ENCODE data around the gene ACTR8. TPM values are rescaled to one million over a fixed set of nuclear protein-coding genes. Genes with fewer than 3 reads are reported as not detected.

ACTR8 gene
- polyA plus RNA-seq, 4 donors: 33.9 to 44.9 (median 40.8) TPM

DNA sequence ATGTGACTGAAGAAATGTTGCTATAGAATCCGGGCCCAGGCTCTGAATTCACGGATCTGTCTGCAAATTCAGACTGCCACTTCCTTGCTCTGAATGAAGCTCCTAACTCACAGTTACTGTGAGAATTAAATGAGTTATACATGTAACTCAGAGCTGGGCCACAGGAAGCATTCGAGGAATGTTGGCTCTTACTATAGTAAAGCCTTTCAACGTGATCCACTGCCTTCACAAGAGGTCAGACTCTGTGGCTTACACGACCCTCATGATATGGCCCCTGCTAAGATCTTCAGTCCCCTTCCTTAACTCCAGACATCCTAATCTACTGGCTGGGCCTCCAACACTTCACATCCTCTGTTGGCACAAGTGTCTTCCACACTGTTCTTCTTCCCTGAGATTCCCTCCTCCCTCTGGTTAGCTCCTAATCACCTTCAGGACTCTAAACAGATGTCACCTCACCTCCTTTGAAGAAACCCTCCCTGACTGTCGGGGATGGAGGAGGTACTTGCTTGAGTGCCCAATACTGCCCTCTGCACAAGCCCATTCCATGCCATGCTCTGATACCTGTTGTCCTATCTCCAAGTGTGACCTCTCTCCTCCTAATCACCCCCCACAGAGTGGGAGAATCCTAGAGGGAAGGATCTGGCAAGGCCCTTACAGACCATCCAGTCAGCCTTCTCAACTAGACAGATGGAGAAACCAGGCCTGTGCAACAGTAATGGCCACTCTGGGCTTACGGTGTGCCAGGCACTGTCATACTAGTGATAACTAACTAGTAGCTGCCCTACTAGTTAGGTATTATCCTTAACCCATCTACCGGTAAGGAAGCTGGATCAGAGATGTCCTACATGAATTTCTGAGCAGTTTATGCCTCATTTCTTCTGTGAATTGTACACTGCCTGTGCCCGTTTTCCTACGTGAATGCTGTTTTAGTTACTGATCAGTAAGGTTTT is 1.3 kb downstream of the ACTR8 start:
- no peak for DNase-seq (ENCODE audit: low read depth in 4 of 4, low spot score in 3 of 4)

DNA sequence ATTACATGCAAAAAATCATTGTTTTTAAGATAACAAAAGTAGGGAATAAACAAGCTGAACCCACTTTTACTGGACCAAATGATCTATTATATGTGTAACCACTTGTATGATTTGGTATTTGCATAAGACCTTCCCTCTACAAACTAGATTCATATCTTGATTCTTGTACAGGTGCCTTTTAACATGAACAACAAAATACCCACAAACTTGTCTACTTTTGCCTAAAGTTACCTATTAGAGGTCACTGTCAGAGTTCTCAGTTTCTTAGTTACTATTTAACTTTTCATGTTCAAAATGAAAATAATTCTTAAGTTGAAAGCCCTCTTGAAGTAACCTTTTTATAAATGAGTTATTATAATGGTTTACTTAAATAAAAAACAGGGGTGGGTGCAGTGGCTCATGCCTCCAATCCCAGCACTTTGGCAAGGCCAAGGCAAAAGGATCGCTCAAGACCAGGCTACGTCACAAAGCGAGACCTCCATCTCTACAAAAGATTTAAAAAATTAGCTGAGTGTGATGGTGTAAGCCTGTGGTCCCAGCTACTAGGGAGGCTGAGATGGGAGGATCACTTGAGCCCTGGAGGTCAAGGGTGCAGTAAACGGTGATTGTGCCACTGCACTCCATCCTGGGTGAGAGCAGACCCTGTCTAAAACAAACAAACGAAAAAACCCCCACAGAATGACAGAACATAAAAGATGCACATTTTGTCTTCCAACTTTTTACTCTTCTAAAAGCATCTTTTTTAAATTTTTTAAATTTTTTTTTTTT is 16.0 kb downstream of the ACTR8 start:
- no peak for DNase-seq (ENCODE audit: low read depth in 4 of 4, low spot score in 3 of 4)

DNA sequence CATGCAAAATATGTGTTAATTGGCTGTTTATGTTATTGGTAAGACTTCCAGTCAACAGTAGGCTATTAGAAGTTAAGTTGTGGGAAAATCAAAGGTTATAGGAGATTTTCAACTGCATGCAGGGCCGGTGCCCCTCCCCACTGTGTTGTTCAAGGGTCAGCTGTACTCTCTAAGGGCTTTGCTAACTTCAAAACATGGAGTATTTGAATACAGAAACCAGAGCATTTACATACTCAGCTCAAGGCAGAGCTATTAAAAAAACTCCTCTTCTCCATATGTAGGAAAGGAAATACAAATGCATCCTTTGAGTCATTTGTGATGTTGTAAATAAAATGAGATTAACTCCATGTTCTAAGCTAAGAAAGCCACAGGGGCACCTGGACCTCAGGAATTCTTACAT is 18.8 kb downstream of the ACTR8 start:
- no peak for DNase-seq (ENCODE audit: low read depth in 4 of 4, low spot score in 3 of 4)

DNA sequence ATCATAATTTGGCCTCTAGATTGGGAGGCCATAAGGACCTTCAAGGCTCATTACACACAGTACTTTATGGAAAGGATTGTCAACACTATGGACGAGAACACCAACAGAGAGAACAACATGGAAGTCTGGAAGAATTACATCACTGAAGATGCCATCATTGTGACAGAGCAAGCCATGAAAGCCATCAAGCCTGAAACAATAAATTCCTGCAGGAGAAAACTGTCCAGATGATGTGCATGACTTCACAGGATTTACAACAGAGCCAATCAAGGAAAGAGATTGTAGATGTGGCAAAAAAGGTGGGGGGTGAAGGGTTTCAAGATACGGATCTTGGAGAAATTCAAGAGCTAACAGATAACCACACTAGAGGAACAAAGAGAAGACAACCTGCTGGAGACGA is 19.7 kb downstream of the ACTR8 start:
- no peak for DNase-seq (ENCODE audit: low read depth in 4 of 4, low spot score in 3 of 4)

DNA sequence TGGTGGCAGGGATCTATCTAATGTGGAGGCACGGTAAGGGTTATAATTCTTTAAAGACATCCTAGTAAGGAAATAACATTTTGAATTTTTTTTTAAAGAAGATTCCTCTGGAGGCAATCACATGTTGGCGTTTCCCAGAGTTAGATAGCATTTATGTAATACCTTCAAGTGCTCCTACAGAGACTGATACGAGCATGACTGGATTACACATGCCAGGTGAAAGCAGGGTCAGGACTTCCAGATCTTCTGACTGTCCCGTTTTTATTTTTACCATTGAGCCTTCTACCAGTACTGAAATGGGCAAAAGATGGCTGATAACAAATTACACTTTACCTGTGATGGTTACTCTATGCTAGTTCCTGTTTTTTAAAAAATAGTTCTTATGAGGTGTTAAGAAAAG is 21.8 kb downstream of the ACTR8 start:
- DNase-seq (ENCODE audit: low read depth in 4 of 4, low spot score in 3 of 4): no peak

DNA sequence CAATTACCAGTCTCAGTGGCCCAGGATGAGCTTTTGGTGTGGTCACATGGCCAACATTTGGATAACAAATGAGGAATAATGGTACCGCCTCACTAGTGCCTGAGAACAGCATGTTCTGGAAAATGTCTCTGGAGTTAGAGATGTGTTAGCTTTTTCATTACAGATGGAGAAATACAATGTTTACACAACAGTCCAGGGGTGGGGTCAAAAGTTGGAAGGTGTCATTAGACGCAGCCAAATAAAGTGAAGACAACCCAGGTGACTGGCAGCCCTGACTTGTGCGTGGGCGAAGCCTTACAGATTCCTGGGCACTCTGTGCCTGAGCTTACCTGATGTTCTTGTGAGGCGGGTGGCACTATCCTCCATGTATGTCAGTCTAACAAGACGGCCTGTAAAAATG is 22.8 kb downstream of the ACTR8 start:
- DNase-seq (ENCODE audit: low read depth in 4 of 4, low spot score in 3 of 4): no peak

DNA sequence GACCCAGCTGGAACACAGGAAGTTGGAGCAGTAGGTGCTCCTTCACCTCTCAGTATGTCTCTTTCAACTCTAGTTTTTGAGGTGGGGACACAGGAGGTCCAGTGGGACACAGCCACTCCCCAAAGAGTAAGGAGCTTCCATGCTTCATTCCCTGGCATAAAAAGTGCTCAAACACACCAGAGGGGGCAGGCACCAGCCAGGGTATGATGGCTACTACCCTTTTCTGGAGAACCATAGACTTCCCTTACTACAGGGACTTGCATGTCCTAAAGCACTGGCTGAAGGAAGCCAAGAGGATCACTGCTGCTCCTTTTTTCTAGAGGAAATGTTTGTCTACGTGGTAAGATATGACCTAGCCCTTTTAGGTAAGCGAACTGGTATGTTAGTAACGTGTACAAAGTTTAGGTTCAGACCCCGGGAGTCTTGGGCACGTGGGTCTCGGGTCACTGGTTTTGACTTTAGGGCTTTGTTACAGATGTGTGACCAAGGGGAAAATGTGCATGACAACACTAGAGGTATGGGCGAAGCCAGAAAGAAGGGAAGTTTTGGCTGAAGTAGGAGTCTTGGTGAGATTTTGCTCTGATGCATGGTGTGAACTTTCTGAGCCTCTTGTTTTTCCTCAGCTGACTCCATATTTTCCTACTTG is 23.7 kb downstream of the ACTR8 start:
- DNase-seq (ENCODE audit: low read depth in 4 of 4, low spot score in 3 of 4): no peak

DNA sequence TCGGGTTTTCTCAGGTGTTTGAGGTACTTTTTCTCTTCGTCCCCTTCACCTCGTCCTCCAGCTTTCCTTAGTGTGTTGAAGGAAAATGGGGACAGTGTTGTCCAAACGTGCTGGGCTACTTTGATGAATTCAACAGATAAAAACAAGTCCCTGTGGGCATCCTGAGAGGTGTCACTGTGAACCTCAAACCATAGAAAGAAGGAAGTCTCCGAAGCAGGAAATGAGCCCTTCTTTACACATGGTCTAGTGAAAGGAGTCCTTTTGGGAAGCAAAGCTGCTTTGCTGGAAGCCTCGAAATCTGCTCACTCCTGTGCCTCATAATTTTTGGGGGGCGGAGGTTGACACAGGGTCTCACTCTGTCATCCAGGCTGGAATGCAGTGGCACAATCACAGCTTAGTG is 25.0 kb downstream of the ACTR8 start:
- DNase-seq (ENCODE audit: low read depth in 4 of 4, low spot score in 3 of 4): no peak

DNA sequence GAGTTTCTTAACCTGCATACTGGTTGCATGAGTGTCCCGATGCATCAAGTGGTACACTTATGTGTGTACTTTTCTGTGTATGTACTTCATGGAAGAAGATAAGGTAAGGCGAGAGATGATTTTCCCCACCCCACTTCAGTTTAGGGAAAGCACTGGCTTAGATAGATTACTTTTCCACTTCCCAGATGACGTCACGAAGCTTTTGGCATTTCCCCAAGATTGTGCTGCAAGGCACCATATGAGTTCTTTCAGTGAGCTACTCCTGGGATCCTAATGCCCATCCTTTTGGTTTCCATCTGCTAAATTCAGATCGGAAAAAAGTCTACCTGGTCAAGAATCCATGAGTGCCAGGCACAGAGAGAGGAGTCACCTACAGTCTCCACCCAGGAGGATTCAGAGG is 31.1 kb downstream of the ACTR8 start:
- DNase-seq (ENCODE audit: low read depth in 4 of 4, low spot score in 3 of 4): peak in 1 of 4 donors; percentile 20

DNA sequence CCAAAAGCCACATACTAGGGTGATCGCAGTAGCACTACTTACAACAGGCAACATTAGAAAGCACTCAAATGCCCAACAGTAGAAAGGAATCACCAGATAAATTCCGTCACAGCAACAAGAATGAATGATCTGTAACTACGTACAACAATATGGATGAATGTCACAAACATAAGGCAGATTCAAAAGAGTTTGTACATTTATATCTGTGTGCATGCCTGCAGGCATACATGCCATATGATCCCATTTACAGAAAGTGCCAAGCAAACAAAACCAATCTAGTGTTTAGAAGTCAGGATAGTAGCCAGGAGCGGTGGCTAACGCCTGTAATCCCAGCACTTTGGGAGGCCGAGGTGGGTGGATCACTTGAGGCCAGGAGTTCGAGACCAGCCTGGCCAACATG is 32.0 kb downstream of the ACTR8 start:
- no peak for DNase-seq (ENCODE audit: low read depth in 4 of 4, low spot score in 3 of 4)

DNA sequence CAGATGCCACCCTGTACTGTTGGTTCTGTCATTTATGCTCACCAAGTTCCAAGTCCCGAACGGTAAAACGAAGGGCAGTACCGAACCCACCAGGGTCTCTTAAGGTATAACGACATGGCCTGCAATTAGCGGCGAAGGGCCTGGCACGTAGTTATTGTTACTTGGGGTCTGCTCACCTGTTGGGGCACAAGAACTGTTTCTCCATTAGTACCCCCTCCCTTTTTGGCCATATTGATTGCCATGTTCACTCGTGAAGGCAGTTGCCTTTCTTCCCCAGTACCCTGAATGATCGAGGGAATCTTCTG is 35.1 kb downstream of the ACTR8 start:
- DNase-seq (ENCODE audit: low read depth in 4 of 4, low spot score in 3 of 4): no peak

DNA sequence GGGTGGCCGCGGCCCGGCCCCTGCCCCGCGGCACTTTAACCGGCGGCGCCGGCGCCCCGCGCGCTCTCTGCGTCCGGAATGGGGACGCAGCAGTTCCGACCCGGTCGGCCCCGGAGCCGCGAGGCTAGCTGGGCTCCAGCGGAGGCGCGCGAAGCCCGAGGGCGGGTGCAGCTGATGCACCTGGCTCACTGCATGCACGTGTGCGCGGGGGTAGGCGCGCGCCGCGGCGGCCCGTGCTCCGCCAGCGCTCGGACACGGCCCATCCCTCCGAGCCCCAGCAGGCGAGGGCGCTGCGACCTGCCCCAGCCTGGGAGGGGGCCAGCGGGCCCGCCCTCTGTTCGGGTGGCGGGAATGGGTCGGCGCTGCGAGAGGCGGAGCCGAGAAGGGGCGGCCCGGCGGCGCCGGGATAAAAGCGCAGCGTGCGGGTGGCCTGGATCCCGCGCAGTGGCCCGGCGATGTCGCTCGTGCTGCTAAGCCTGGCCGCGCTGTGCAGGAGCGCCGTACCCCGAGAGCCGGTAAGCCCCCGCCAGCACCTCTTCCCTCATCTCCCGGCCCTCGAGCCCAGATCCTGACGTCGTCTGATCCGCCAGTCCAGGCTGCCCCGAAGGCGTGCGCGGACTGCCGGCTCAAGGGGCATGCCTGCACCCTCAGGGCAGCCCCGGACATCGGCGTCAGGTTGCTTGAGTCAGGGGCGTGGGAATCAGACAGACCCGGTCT is 35.7 kb downstream of the ACTR8 start, which contains the start of the genes CHDH and IL17RB:
Gene CHDH (minus strand): TSS at position 286 of the 717 bp plus-strand sequence. CDS start 22,411 bp downstream, outside the sequence.
Gene IL17RB (plus strand): TSS at position 435 of the 717 bp plus-strand sequence. CDS start 21 bp downstream, at position 456.
- peak in 3 of 4 donors; percentile 33 to 45 (median 37) for DNase-seq (ENCODE audit: low read depth in 4 of 4, low spot score in 3 of 4)

DNA sequence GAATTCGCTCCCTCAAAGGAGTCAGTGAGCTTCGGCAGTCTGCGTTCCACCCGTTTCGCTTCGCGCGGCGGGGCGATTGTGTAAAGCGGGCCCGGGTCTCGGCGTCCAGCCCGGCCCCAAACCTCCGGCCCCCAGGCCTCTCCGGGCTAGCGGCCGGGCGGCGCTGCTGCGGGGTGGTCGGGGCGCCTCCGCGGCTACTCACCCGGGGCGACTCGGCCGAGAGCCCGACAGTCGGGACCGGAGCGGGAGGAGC is 36.1 kb downstream of the ACTR8 start:
- DNase-seq (ENCODE audit: low read depth in 4 of 4, low spot score in 3 of 4): no peak

DNA sequence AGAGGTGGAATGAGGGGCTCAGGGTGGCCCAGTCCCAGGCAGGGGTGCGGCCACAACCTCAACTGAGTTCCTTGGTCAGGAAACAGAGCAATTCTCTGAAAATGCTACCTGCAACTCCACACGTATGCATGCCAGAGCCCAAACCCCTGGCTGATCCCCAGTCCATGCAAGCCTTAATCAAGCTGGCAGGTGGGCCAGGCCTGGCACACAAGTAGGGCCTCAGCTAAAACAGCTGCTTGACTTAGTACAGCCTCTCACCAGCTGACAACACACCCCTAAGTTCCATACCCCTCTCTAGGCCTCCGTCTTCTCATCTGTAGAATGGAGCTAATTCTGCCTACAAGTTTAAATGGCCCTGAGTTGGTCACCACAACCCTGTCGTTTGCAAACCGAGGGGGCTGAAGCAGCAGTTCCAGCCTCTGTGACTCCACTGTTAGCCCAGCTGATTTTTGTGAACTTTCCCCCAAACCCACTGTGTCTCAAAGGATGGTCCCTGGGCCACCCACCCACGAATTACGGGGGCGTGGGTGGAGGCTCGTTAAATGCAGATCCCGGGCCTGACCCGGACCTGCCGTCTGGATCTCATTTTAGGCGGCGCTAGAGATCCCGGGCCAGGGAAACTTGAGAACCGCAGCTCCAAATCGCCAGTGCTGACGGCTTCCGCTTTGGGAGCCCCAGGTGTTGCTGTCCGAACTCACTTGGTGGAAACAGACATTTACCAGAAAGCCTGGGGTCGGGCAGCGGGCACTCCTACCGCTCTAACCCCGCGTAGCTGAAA is 36.7 kb downstream of the ACTR8 start:
- DNase-seq (ENCODE audit: low read depth in 4 of 4, low spot score in 3 of 4): peak in 3 of 4 donors; percentile 44 to 57 (median 45)

DNA sequence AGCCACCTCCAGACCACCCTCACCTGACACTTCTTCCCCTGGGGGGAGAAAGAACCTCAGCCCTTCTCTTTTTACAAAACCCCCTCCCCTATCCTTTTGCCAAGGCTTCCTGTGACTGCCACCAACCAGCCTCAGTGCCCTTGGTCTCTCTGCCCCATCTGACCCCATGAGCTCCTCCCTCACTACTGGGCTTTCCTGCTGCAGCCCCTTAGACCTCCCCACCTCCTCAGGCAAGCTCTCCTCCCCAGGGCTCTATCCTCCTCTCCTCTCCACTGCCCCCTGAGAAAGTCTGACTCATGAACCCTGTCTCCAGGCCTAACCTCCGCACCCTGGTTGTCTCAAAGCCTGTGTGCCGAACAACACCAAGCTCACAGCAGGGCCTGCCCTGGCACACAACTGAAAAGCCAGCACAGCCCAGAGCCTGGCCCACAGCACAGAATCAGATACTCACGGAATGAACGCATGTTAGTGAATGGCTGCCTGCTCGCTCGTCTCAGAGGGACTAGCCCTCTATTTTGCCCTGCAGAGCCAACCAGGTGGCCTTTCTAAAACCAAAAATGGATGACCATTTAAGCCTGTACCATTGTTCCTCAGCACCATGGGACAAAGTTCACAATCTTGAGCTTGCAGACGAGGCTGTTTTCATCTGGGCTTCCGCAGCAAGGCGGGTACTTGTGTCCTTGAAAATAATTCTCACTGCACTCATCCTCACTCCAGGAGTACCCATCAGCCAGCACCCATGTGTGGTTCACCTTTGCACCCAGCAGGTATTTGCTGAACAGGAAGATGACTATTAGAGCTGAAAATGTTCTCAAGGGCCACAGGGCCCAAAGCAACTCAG is 37.5 kb downstream of the ACTR8 start:
- no peak for DNase-seq (ENCODE audit: low read depth in 4 of 4, low spot score in 3 of 4)

DNA sequence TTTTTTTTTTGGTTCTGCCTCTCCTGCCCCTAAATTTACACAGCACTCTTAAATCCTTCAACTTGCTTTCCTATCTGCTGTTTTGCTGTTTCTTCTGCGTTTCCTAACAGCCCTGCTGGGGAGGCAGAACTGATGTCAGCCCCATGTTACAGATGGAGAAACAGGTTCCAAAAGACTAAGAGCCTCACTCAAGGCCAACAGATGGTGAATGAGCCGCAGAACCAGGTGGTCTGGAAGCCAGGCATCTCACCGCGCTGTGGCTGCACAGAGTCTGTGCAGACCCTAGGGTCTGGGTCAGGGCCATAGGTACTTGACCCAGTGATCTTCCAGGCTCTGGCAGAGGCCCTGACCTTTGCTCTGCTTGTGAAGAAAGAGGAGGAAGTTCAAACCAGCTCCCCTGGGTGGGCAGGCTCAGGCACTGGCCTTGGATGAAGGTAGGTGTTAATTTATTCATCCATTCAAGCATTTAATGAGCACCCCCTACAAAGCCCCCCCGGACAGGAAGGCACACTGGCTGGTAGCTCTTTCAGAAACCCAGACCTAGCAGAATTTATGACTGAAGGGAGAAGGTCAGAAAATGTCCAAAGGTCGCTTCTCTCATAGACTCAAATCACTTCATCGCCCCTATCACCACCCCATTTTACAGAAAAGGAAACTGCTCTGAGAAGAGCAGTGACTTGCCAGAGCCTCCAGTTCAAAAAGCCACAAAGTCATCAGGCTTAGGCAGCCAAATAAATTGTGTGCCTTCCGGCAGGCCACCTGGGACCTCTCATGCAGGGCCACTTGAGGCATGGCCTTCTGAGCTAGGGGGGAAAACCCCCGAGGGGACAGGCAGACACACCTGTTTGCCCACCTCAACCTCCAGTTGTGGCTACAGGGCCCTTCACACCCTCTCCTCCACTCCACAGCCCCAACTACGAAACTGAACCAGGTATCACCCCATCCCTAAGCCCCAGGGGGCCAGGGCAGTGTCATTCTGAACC is 38.5 kb downstream of the ACTR8 start:
- no peak for DNase-seq (ENCODE audit: low read depth in 4 of 4, low spot score in 3 of 4)

DNA sequence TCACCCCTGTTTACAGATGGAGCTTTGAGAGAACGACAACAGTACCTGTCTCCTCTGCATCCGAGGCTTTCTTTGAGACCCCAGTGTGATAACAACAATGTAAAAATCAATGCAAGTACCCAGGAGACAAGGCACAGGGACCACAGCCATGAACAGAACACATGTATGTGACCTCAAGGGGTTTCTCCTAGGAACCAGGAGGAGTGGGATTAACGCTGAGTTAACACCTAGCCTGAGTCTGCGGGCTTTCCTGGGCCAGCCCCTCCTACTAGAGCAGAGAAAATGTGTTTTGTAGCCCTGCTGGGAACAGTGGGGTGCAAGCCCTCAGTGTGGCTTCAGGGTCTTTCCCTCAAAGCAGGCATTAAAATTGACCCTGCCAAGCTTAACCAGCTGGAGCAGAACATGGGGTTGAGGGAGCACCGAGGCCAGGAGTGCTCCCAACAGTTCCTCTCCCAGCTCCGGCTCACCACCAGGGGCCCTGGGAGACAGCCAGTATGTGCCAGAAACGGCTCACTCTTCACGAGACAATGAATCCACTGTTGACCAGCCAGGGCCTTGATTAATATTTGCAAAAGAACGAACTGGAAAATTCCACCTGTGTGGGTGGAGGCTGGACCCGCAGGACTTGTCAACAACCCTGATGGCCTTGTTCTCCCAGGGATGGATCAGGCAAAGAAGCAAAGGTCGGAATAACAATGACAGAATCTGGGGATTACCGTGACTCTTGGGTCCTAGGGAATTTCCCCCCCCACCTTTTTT is 39.3 kb downstream of the ACTR8 start:
- peak in 2 of 4 donors; percentile 33 to 37 for DNase-seq (ENCODE audit: low read depth in 4 of 4, low spot score in 3 of 4)

Data from right renal pelvis (tissue), 4 donors.